HAP-1 (cell line): ENCODE measurements around the gene MYH15.
A peak's percentile ranks its signal among the peaks of the same experiment; 100 is the strongest.

Experiments used
- DNase-seq, 2 experiments: peaks; one replicate each; pipeline ENCODE4 v3.0.0-alpha.2; 2016 to 2020; ENCODE audit warnings: low spot score in 2 of 2
- H3K27me3 ChIP-seq: fragments of 250-450 bp; sonication (Bioruptor Pico); 2 replicates; pipeline ENCODE4 v1.5.1; 2020; ENCODE audit warnings: low read depth, mild to moderate bottlenecking, moderate library complexity
- H3K36me3 ChIP-seq: fragments of 250-450 bp; sonication (Bioruptor Pico); replicated peaks from 2 replicates; pipeline ENCODE4 v1.5.1; 2020; ENCODE audit warnings: mild to moderate bottlenecking
- H3K4me1 ChIP-seq: fragments of 250-450 bp; sonication (Bioruptor Pico); 2 replicates; pipeline ENCODE4 v1.5.1; 2020; ENCODE audit warnings: mild to moderate bottlenecking
- H3K4me3 ChIP-seq: fragments of 250-450 bp; sonication (Bioruptor Pico); 2 replicates; pipeline ENCODE4 v1.5.1; 2020; ENCODE audit warnings: mild to moderate bottlenecking, moderate library complexity
- H3K9me3 ChIP-seq: fragments of 250-450 bp; sonication (Bioruptor Pico); 2 replicates; pipeline ENCODE4 v1.5.1; 2020; ENCODE audit warnings: mild to moderate bottlenecking, moderate library complexity
- in situ Hi-C: fragments of 300-500 bp; cut with MboI; formaldehyde crosslinking; loops from 3 replicates; pipeline ENCODE4 v1.14.3; 2020; ENCODE audit warnings: low sequenced_read_pairs, inconsistent platforms, mixed read lengths

Gene MYH15

DNA sequence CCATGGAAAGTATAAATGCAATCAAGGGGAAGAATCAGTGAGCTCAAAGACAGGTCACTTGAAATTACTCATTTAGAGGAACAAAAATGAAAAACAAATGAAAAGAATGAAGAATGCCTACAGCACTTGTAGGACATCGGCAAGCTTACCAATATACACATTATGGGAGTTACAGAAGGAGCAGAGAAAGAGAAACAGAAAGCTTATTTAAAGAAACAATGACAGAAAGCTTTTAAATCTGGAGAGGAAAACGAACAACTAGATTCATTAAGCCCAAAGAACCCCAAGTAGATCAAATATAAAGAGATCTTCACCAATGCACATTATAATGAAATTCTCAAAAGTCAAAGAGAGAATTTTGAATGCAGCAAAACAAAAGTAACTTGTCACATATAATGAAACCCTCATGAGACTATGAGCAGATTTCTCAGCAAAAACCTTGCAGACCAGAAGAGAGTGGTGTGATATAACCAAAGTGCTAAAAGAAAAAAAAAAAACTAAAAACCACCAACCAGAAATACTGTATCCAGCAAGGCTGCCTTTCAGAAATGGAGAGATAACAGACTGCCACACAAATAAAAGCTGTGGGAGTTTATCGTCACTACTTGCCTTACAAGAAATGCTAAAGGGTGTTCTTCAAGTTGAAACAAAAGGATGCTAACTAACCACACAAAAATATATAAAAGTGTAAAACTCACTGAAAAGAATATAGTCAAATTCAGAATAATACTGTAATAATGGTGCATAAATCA is 63.1 kb downstream of the MYH15 start:
- Histone ChIP-seq H3K27me3 (no peaks in the 10 kb centered on the region), H3K36me3 (no peaks in the 10 kb centered on the region), H3K9me3 (0 out of 2 replicates have a peak, but pooled peaks cover 3% of the 10 kb centered on the region), H3K4me1 (no peaks in the 10 kb centered on the region), H3K4me3 (no peak overlapping the region)
- DNase-seq: no peak
- in situ Hi-C loops: no loop called here

DNA sequence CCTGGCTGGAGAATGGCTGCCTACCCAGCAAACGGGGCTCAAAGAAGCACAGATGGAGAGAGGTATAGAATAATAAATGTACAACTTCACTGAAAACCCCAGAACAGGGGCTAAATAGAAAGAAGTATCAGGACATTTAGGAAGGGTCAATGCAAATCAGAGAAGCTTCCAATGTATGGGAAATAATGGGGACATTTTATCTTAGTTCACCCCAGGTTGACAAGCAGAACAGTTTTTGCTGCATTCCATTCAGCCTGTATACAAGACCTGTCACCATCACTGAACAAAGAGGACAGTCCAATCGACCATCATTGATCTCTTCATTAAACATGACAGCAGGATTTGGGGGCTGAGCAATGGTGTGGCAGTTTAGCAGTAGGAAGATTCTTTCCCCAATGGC is 68.1 kb downstream of the MYH15 start:
- Histone ChIP-seq H3K4me1 (no peaks in the 10 kb centered on the region), H3K9me3 (0 out of 2 replicates have a peak, but pooled peaks cover 3% of the 10 kb centered on the region), H3K36me3 (no peaks in the 10 kb centered on the region), H3K4me3 (no peak overlapping the region), H3K27me3 (no peaks in the 10 kb centered on the region)
- in situ Hi-C loops: no loop called here
- DNase-seq: no peak

DNA sequence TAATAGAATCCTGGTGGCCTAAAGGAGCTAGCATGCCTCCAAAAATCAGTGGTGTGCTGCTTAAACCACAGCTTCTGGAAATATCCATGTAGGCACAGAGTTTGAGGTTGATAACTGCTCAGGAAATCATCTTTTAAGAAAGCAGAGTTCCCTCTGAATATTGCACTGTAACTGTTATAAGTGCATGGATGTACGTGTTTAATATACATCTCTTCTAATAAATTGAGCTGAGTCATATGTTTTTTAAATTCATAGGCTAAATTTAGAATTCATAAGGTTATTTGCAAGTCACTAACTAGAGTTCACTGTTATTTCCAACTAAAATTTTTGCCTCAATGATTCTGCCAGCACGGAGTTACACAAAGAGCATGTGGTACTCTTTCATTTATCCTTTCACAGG is 68.9 kb downstream of the MYH15 start:
- Histone ChIP-seq H3K4me1 (no peaks in the 10 kb centered on the region), H3K4me3 (no peak overlapping the region), H3K9me3 (0 out of 2 replicates have a peak, but pooled peaks cover 1% of the 10 kb centered on the region), H3K36me3 (no peaks in the 10 kb centered on the region), H3K27me3 (no peaks in the 10 kb centered on the region)
- in situ Hi-C loops: no loop called here
- DNase-seq: no peak

DNA sequence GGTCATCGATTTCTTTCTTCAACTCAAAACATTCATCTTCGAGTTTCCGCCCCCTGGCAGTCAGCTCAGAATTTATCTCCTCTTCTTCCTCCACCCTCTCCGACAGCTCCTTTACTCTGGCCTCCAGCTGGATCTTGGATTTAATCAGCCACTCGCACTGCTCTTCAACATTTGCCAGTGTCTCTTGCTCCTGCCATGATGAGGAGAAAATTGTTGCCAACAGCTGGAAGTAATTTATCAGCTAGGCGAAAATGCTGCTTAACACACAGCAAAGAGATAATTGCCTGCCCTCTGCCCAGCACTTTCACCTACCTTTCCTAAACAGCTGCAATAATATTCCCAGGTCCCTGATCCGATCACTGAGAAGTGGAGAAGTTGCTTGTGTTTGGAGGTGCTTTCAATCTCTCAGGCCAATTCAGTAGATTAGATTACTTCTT is 69.3 kb downstream of the MYH15 start:
- Histone ChIP-seq H3K4me3 (no peak overlapping the region), H3K27me3 (no peaks in the 10 kb centered on the region), H3K4me1 (no peaks in the 10 kb centered on the region), H3K9me3 (no peaks in the 10 kb centered on the region), H3K36me3 (no peaks in the 10 kb centered on the region)
- in situ Hi-C loops: no loop called here
- no peak for DNase-seq

DNA sequence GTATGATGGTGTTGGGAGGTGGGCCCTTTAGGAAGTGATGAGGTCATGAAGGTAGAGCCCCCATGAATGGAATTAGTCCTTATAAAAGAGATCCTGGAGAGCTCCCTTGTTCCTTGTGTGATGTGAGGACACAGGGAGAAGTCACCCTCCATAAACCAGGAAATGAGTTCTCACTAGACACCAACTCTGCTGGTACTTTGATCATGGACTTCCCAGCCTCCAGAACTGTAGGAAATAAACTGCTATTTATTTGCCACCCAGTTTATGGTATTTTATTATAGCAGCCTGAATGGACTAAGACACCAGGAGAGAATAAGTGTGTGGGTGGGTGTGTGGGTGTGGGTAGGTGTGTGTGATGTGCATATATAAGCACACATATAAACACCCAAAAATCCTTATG is 71.9 kb downstream of the MYH15 start:
- Histone ChIP-seq H3K36me3 (no peaks in the 10 kb centered on the region), H3K9me3 (no peaks in the 10 kb centered on the region), H3K4me1 (no peaks in the 10 kb centered on the region), H3K4me3 (no peak overlapping the region), H3K27me3 (no peaks in the 10 kb centered on the region)
- no peak for DNase-seq
- in situ Hi-C loops: no loop called here

DNA sequence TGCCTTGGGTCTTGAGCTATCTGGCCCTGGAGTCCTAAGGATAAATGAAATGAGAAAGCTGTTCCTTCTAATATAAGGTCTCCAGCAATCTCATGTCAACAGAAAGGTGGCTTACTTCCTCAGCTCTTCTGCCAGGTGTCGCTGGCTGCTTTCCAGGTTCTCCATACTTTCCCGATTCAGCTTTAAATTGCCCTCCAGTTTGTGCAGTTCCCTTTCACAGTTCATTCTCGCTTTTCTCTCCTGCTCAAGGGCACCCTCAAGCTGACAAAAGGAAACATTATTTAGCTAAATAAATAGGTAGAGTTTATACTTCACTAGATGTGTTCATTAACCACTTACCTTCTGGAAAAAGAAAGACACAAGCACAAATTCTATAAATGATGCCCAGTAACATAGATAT is 73.0 kb downstream of the MYH15 start:
- H3K27me3 ChIP-seq: no peaks in the 10 kb centered on the region
- in situ Hi-C loops: no loop called here
- no peaks in the 10 kb centered on the region; the same call in 1 of the 2 replicates for H3K9me3 ChIP-seq
- H3K4me1 ChIP-seq: no peaks in the 10 kb centered on the region
- no peaks in the 10 kb centered on the region for H3K36me3 ChIP-seq
- peak in 1 of 2 experiments; percentile 7 for DNase-seq
- no peak overlapping the region for H3K4me3 ChIP-seq

DNA sequence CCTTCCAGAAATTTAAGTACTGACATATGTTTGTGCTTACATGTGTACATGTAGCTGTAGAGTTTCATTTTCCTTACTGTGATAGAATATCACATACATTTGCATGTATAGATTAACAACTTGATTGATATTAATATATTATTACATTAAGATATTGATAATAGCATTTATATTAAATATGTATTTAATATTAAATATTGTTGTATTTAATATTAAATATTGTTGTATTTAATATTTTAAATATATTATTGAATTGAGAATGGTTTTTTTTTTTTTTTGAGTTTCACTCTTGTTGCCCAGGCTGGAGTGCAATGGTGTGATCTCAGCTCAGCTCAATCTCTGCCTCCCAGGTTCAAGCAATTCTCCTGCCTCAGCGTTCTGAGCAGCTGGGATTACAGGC is 76.5 kb downstream of the MYH15 start:
- in situ Hi-C loops: no loop called here
- Histone ChIP-seq H3K27me3 (no peaks in the 10 kb centered on the region), H3K4me3 (no peak overlapping the region), H3K4me1 (no peaks in the 10 kb centered on the region), H3K36me3 (no peaks in the 10 kb centered on the region), H3K9me3 (no peaks in the 10 kb centered on the region; the same call in 1 of the 2 replicates)
- DNase-seq: no peak

DNA sequence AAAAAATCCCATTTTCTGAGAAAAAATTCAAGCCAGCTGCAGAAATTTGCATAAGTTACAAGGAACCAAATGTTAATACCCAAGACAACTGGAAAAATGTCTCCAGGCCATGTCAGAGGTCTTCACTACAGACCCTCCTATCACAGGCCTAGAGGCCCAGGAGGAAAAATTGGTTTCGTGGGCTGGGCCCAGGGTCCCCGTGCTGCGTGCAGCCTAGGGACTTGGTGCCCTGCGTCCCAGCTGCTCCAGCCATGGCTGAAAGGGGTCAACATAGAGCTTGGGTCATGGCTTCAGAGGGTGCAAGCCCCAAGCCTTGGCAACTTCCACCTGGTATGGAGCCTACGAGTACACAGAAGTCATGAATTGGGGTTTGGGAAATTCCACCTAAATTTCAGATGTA is 78.0 kb downstream of the MYH15 start:
- Histone ChIP-seq H3K4me3 (no peak overlapping the region), H3K4me1 (no peaks in the 10 kb centered on the region), H3K9me3 (no peaks in the 10 kb centered on the region; the same call in 1 of the 2 replicates), H3K36me3 (no peaks in the 10 kb centered on the region), H3K27me3 (no peaks in the 10 kb centered on the region)
- no peak for DNase-seq
- in situ Hi-C loops: no loop called here

DNA sequence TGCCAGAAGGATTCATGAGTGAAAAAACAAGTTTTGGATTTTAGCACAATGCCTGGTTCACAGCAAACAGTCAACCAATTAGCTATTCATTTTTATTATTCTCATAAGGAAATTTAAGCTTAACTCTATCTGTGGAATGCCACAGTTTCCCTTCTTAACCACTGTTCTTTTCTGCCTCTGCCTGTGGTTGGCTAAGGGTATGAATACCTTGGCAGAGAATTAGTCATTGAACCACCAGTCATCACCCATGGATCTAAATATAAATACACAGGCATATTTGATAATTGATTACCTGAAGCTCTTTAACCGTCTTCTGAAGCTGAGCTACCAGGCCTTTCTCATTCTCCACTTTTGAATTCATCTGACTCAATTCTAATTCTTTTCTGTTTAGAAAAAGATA is 79.9 kb downstream of the MYH15 start:
- Histone ChIP-seq H3K4me3 (no peak overlapping the region), H3K9me3 (no peaks in the 10 kb centered on the region; the same call in 1 of the 2 replicates), H3K4me1 (no peaks in the 10 kb centered on the region), H3K36me3 (no peaks in the 10 kb centered on the region), H3K27me3 (no peaks in the 10 kb centered on the region)
- no peak for DNase-seq
- in situ Hi-C loops: no loop called here

DNA sequence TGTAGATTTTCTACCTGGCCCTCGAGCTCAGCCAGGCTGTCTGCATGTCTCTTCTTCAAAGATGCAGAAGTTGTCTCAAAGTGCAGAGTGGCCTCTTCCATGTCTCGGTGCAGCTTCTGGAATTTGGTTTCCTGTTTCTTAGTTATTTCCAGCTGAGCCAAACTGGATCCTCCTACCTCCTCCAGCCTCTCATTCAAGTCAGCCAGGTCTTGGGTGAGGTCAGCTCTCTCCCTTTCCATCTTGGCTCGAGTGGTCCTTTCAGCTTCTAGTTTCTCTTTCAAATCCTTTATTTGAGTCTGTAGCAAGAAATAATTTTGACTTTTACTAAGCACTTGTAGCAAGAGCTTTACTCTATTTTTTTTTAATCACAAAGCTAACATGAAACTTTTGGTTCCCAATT is 81.8 kb downstream of the MYH15 start:
- H3K27me3 ChIP-seq: no peaks in the 10 kb centered on the region
- no peaks in the 10 kb centered on the region for H3K4me1 ChIP-seq
- in situ Hi-C loops: no loop called here
- H3K36me3 ChIP-seq: no peaks in the 10 kb centered on the region
- DNase-seq: no peak
- H3K4me3 ChIP-seq: no peak overlapping the region
- no peaks in the 10 kb centered on the region; the same call in 1 of the 2 replicates for H3K9me3 ChIP-seq

DNA sequence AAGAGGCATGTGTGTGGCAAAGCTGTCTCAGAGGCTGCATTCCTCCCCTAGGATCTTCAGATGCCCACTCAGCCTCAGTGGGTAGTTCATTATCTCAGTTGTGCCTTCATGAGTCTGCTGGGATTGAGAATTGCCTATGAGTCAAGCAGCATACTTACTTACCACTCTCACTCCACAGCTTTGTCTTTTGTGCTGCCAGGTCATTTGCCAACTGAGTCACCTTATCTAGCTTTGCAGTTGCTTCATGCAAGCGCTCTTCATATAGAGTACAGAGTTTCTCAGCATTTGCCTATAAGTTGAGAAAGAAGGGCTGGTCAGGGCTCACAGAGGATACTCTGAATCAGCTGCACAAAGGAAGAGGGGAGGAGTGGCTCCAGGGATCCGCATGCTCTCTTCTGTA is 89.5 kb downstream of the MYH15 start:
- H3K4me3 ChIP-seq: no peak overlapping the region
- no peaks in the 10 kb centered on the region for H3K9me3 ChIP-seq
- no peaks in the 10 kb centered on the region for H3K36me3 ChIP-seq
- in situ Hi-C loops: loop anchor here (25.0 kb wide), 1 partner anchor 259 kb away; no protein-coding TSS in a partner anchor
- no peak for DNase-seq
- no peaks in the 10 kb centered on the region for H3K27me3 ChIP-seq
- H3K4me1 ChIP-seq: no peaks in the 10 kb centered on the region

DNA sequence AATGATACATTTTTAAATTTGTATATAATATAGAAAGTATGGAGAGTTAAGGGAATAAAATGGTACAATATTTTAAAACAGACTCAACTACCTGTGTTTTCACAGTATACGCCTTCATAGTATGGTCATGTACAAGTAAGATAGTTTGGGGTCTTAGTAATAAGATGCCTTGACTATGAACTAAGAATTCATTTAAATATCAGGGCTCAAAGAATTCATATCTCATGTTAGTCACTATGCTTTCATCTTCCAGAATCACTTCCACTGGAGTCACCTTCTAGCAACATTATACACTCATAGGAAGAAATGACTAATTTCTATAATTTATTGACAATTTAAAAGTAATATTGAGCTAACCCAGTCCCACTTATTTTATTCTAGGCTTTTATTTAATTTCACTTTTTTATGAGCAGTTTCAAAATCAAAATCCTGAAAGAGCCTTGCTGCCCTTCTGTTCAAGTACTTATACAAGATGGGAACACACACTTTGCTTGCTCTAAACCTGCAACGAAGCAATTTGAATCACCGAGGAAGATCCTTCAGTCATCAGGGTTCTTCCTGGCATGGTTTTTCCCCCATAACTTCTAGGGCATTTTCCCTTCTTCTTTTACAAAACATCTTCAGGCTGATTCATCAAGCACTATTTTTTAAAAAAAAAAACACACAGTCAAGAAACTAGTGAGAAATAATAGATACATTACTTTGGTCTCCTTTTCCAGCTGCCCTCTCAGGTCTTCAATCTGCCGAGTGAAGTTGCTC is 94.1 kb downstream of the MYH15 start:
- Histone ChIP-seq H3K4me1 (no peaks in the 10 kb centered on the region), H3K4me3 (no peak overlapping the region), H3K36me3 (no peaks in the 10 kb centered on the region), H3K27me3 (no peaks in the 10 kb centered on the region), H3K9me3 (no peaks in the 10 kb centered on the region)
- DNase-seq: no peak
- in situ Hi-C loops: loop anchor here (25.0 kb wide), 1 partner anchor 254 kb away; no protein-coding TSS in a partner anchor

DNA sequence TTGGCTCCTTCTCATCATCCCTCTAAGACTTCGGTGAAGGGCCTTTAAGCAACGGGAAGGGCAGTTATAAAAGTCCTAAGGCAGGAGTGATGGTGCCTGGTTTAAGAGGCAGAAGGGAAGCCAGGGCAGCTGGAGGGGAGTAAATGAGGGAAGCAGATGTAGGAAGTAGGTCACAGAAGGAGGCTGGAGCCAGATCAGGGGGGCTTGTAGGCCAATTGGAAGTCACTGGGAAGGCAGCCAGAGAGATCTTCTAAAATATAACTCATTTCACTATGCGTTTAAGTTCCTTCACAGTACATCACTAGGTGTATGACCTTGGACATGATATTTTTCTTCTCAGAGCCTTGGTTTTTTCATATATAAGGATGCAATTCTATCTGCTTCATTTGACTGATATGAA is 94.7 kb downstream of the MYH15 start:
- H3K36me3 ChIP-seq: no peaks in the 10 kb centered on the region
- no peaks in the 10 kb centered on the region for H3K4me1 ChIP-seq
- H3K27me3 ChIP-seq: no peaks in the 10 kb centered on the region
- no peak for DNase-seq
- no peaks in the 10 kb centered on the region for H3K9me3 ChIP-seq
- in situ Hi-C loops: loop anchor here (25.0 kb wide), 1 partner anchor 253 kb away; no protein-coding TSS in a partner anchor
- H3K4me3 ChIP-seq: no peak overlapping the region

DNA sequence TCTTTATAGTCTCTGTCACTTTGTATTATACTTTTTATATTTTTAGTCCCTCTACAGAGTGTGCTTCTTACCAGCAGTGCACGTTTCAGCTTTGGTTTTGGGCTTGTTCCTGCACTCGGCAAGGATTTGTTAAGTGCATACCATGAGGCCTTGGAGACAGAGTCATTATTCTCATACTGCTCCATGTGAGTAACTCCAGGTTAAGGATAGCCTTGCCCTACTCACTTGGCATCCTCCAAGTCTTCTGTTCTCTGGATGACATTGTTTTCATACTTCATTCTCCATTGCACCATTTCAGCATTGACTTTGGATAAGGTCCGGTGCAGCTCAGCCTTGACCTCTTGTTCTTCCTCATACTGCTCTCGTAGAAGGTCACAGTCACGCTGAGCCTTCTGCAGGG is 96.4 kb downstream of the MYH15 start:
- no peak for DNase-seq
- H3K4me3 ChIP-seq: no peak overlapping the region
- H3K4me1 ChIP-seq: no peaks in the 10 kb centered on the region
- in situ Hi-C loops: loop anchor here (25.0 kb wide), 1 partner anchor 252 kb away; no protein-coding TSS in a partner anchor
- H3K36me3 ChIP-seq: no peaks in the 10 kb centered on the region
- H3K27me3 ChIP-seq: no peaks in the 10 kb centered on the region
- H3K9me3 ChIP-seq: no peaks in the 10 kb centered on the region
